GM19035 (cell line): ENCODE results near the gene OR10D3.
"Not testable (repeated sequence)": the region's sequence is repeated elsewhere in the genome, so short reads cannot be mapped to it uniquely, and the experiment has no call there.

Experiments
- ATAC-seq: cut with Tn5 transposase; IDR thresholded peaks from one replicate; pipeline ENCODE4 v1.9.1; 2021; ENCODE audit not compliant: unreplicated experiment

Gene OR10D3

GRCh38 chr11:124183068-124183467 is at the start of gene OR10D3:
Gene OR10D3 (plus strand): TSS chr11:124183345. CDS start chr11:124185270, 1,925 bp downstream.
- no peak for ATAC-seq

GRCh38 chr11:124143034-124143433 is 40.1 kb upstream of the OR10D3 start:
- no peak for ATAC-seq

- ATAC-seq, result no peak
Observed at GRCh38 chr11:124147951-124148350, 35.2 kb upstream of the OR10D3 start.

- no peak for ATAC-seq
Observed at GRCh38 chr11:124150684-124151083, 32.5 kb upstream of the OR10D3 start.

- ATAC-seq, result no peak
Observed at GRCh38 chr11:124152770-124153407, 30.3 kb upstream of the OR10D3 start.

- ATAC-seq, result no peak
Observed at GRCh38 chr11:124153821-124154220, 29.3 kb upstream of the OR10D3 start.

GRCh38 chr11:124159481-124159880 is 23.7 kb upstream of the OR10D3 start:
- ATAC-seq, result no peak

- ATAC-seq, result no peak
Observed at GRCh38 chr11:124160986-124161385, 22.2 kb upstream of the OR10D3 start.

- ATAC-seq, result no peak
Observed at GRCh38 chr11:124167826-124168231, 15.3 kb upstream of the OR10D3 start.

- ATAC-seq, result no peak
Observed at GRCh38 chr11:124168796-124169195, 14.3 kb upstream of the OR10D3 start.

GRCh38 chr11:124170315-124170714 is 12.8 kb upstream of the OR10D3 start:
- ATAC-seq, result not testable (repeated sequence)

- no peak for ATAC-seq
Observed at GRCh38 chr11:124170801-124171586, 12.2 kb upstream of the OR10D3 start.

GRCh38 chr11:124172101-124172500 is 11.0 kb upstream of the OR10D3 start:
- no peak for ATAC-seq

GRCh38 chr11:124172599-124172998 is 10.5 kb upstream of the OR10D3 start:
- no peak for ATAC-seq

GRCh38 chr11:124174001-124174583 is 9.1 kb upstream of the OR10D3 start:
- ATAC-seq, result no peak

- no peak for ATAC-seq
Observed at GRCh38 chr11:124176925-124177715, 6.0 kb upstream of the OR10D3 start.

- no peak for ATAC-seq
Observed at GRCh38 chr11:124179310-124179709, 3.8 kb upstream of the OR10D3 start.

- ATAC-seq, result no peak
Observed at GRCh38 chr11:124190298-124191139, 7.4 kb downstream of the OR10D3 start.

GRCh38 chr11:124193221-124194010 is 10.3 kb downstream of the OR10D3 start:
- no peak for ATAC-seq
